AG09319 (cell line): ENCODE data around the gene SUPT7L.

Source experiments
- DNase-seq: peaks from one replicate; pipeline ENCODE4 v3.0.0-alpha.2; 2010; ENCODE audit warnings: low read depth; ENCODE audit errors: extremely low read depth
- CTCF ChIP-seq: IDR thresholded peaks from 2 replicates; pipeline ENCODE4 v1.5.1; 2011; ENCODE audit warnings: low read depth, mild to moderate bottlenecking, inconsistent platforms, low read length, moderate library complexity

The SUPT7L gene

GRCh38 chr2:27667446-27667845 lies 4.0 kb upstream of the SUPT7L start:
- no peak for DNase-seq

DNA sequence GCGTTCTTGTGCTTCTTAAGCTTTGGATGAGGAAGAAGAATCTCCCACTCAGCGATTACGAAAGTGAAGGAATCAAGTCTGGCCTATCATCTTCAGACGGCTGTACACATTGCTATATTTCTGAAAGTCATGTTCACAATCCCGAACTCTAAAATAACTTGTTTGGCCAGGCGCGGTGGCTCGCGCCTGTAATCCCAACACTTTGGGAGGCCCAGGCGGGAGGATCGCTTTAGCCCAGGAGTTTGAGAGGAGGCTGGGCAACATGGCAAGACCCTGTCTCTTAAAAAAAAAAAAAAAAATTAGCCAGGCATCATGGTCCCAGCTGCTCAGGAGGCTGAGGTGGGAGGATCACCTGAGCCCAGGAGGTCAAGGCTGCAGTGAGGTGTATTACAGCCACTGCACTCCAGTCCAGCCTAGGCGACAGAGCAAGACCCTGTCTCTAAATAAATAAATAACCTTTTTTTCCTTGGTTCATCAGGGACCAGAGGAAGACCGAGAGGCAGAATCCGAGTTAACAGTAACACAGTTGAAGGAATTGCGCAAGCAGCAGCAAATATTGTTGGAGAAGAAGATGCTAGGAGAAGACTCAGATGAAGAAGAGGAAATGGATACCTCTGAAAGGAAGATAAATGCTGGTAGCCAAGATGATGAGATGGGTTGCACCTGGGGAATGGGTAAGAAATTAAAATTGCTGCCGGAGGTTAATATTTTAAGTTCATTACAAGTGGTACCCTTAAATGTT lies 1.4 kb upstream of the SUPT7L start:
- TF ChIP-seq CTCF, result no peak
- no peak for DNase-seq

More at GRCh38 chr2:27667446-27667845, 4.0 kb upstream of the SUPT7L start:
- TF ChIP-seq CTCF, result no peak

GRCh38 chr2:27664154-27664574 lies 750 bp upstream of the SUPT7L start:
- DNase-seq, result no peak
- TF ChIP-seq CTCF, result peak; percentile 3; the same call in 1 of the 2 replicates

DNA sequence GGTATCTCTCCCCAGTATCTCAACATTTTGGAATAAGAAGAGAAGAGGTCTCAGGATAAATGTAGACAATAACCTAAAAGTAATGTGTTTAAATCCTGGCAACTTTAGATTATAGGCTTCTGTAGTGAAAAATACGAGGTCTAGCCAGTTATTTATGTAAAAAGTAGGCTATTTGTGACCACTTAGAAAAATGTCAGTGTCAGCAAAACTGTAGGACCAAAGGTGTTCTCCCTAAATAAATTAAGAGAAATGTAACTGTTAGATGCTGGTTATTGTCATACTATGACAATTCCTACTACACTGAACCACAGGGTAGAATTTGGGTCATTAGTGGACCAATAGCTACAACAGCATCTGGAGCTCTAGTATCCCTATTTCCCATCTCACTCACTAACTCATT lies 2.0 kb downstream of the SUPT7L start:
- no peak for DNase-seq
- no peak for TF ChIP-seq CTCF

- TF ChIP-seq CTCF, result no peak
- no peak for DNase-seq
Measured at GRCh38 chr2:27655155-27655951, 8.1 kb downstream of the SUPT7L start.

- no peak for TF ChIP-seq CTCF
- no peak for DNase-seq
Measured at GRCh38 chr2:27653397-27653796, 10.0 kb downstream of the SUPT7L start.

DNA sequence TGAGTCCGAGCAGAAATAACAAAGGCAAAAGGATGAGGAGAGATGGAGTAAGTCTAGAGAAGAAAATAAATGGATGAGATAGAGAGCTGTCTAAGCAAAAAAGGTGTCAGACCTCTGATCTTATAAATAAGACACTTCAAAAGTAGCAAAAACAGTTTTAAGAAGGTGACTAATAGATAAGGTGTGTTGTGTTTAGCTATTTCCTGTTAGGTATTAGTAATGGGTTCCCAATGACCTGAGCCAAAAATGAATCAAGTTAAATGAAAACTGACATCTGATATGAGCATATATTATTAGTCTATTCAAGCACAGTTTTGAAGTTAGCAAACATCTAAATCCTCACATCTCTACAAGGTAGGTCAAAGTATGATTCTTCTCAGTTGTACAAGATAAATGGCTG lies 10.6 kb downstream of the SUPT7L start:
- DNase-seq, result no peak
- TF ChIP-seq CTCF, result no peak
